K562 (cell line): ENCODE data around the gene NMRK1. TPM values are rescaled to one million over a fixed set of nuclear protein-coding genes. Genes with fewer than 3 reads are reported as not detected.

ENCODE experiments used
- CBFA2T2 ChIP-seq: fragments of 450-650 bp; conservative IDR thresholded peaks from 2 replicates; pipeline ENCODE4 v1.6.1; 2017; ENCODE audit warnings: mild to moderate bottlenecking
- CBX8 ChIP-seq: fragments of 200-600 bp; sonication (generic); IDR thresholded peaks from 2 replicates; pipeline ENCODE4 v1.6.1; 2012; ENCODE audit warnings: borderline replicate concordance, mixed run types, low read depth, mild to moderate bottlenecking, moderate library complexity, mixed read lengths, low read length, control low read depth, inconsistent platforms; ENCODE audit not compliant: poor library complexity, severe bottlenecking; ENCODE audit errors: extremely low read depth
- HDAC2 ChIP-seq: fragments of 450-650 bp; IDR thresholded peaks from 2 replicates; pipeline ENCODE4 v1.6.1; 2016; ENCODE audit warnings: mild to moderate bottlenecking
- KDM5B ChIP-seq: fragments of 200-600 bp; sonication (generic); IDR thresholded peaks from 2 replicates; pipeline ENCODE4 v1.6.1; 2012; ENCODE audit warnings: low read depth, mild to moderate bottlenecking, moderate library complexity, low read length, control low read depth, inconsistent platforms; ENCODE audit not compliant: insufficient replicate concordance
- NFE2 ChIP-seq: IDR thresholded peaks from 2 replicates; pipeline ENCODE4 v1.6.1; 2014; ENCODE audit warnings: antibody characterized with exemption, low read depth
- POLR3A ChIP-seq: IDR thresholded peaks from 2 replicates; pipeline ENCODE4 v1.6.1; 2011; ENCODE audit warnings: borderline replicate concordance, mild to moderate bottlenecking, moderate library complexity; ENCODE audit not compliant: insufficient read length, insufficient read depth; ENCODE audit errors: extremely low read depth
- PRMT5 ChIP-seq: sonication (generic); formaldehyde crosslinking; IDR thresholded peaks from 2 replicates; pipeline ENCODE4 v1.5.0; 2020; ENCODE audit warnings: missing genetic modification reagents
- STAT5B ChIP-seq: fragments of 250-450 bp; sonication (Bioruptor Pico); IDR thresholded peaks from 2 replicates; pipeline ENCODE4 v1.8.0; 2021; ENCODE audit warnings: mild to moderate bottlenecking, inconsistent platforms
- XRCC4 ChIP-seq: IDR thresholded peaks from one replicate; pipeline ENCODE4 v1.6.1; 2011; ENCODE audit not compliant: insufficient read depth, insufficient read length; ENCODE audit errors: extremely low read depth
- polyA plus RNA-seq, 8 experiments: library from polyadenylated mRNA; depleted of rRNA in 4 of 8; stranded (reverse) in 5 of 8; unstranded in 3 of 8; fragments of >200 nt; fragmentation: Nextera tagmentation in 2 of 8; fragmentation: Illumina TruSeq in 1 of 8; extraction: Ambion mirVana in 2 of 8; extraction: Trizol in 1 of 8; gene quantifications; 2 replicates each; pipeline versions ENCODE4 v1.2.1 to v1.2.3, GENCODE V29; 2011 to 2014; ENCODE audit warnings: inconsistent platforms in 1 of 8, missing spikeins in 1 of 8
- total RNA-seq, 7 experiments: library from RNA; depleted of rRNA in 6 of 7; stranded (reverse); fragments of >200 nt in 6 of 7; fragmentation: Illumina TruSeq in 2 of 7; extraction: Trizol in 2 of 7; gene quantifications; 2 replicates each; pipeline versions ENCODE4 v1.2.1 to v1.2.3, GENCODE V29; 2011 to 2021; ENCODE audit warnings: low replicate concordance in 1 of 7
- TF ChIP-seq, protein P1 (sequence below): sonication (generic); formaldehyde crosslinking; IDR thresholded peaks from 2 replicates; pipeline ENCODE4 v1.8.1; 2022; ENCODE audit warnings: missing genetic modification reagents
- TF ChIP-seq, protein P2 (sequence below), 3 experiments: fragments of 200-800 bp in 1 of 3; fragments of 250-450 bp in 1 of 3; fragments of 450-650 bp in 1 of 3; sonication (Bioruptor Pico) in 1 of 3; sonication (Bioruptor generic) in 1 of 3; formaldehyde crosslinking in 1 of 3; IDR thresholded peaks; 2 replicates each; pipeline versions ENCODE4 v1.6.1 to v1.8.0; 2016 to 2022; ENCODE audit warnings: mild to moderate bottlenecking in 2 of 3, missing genetic modification characterization in 2 of 3, missing compliant biosample characterization in 1 of 3, moderate library complexity in 1 of 3

Gene NMRK1
- total and polyA plus RNA-seq, 9 of the 15 experiments (the other 6 are each of a cell fraction or from before 2014, with no cell fraction given) = 1.1 to 3.5 (median 1.7) TPM

DNA sequence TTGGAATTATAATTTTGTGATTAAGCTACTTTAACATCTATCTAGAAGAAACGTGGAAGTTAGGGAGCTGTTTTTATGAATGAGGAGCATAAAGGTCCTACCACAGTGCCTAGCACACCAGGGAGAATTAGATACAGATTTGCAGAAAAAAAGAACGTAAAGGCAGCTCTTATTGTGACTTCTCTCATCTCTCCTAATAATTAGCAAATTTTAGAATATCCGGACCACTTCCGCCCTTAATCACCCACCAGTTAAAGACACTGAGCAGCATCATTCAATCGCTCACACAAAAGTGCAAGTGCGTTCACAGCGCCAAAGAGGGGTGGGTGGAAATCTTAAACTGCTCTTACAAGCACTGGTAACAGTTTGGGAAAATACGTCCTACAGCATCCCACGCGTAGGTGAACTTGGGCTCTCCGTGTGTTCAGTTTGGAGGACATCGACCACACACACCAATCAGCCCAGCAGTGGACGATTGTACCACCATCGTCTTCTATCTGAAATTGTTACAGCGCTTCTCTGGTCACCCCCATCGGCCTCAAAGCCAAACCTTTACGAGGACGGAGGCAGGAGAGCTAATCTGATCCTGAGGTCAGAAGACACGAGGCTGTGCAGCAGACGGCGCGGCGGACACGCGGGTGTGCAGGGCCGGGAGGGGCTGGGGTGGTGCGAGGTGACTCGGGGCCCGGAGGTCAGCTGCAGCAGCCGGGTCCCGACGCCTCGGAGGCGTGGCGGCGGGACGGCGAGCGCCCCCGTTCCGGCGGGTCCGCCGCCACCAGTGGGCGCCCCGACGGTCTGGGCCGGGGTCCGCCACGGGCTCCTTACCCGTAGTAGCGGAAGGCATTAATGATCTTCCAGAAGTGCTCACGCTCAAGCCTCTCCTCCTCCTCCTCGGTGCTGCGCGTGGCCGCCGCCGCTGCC is 60.5 kb downstream of the NMRK1 start (continued):
- TF ChIP-seq CBFA2T2 = no peak
- no peak for TF ChIP-seq NFE2
- no peak for TF ChIP-seq STAT5B (CRISPR knock-in tag)
- no peak for TF ChIP-seq POLR3A
- TF ChIP-seq XRCC4 = no peak
- TF ChIP-seq CBX8 = no peak
- TF ChIP-seq KDM5B = peak; percentile 11
- TF ChIP-seq, protein P1, sequence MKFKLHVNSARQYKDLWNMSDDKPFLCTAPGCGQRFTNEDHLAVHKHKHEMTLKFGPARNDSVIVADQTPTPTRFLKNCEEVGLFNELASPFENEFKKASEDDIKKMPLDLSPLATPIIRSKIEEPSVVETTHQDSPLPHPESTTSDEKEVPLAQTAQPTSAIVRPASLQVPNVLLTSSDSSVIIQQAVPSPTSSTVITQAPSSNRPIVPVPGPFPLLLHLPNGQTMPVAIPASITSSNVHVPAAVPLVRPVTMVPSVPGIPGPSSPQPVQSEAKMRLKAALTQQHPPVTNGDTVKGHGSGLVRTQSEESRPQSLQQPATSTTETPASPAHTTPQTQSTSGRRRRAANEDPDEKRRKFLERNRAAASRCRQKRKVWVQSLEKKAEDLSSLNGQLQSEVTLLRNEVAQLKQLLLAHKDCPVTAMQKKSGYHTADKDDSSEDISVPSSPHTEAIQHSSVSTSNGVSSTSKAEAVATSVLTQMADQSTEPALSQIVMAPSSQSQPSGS (CRISPR knock-in tag) = no peak
- TF ChIP-seq HDAC2 = no peak
- TF ChIP-seq, protein P2, sequence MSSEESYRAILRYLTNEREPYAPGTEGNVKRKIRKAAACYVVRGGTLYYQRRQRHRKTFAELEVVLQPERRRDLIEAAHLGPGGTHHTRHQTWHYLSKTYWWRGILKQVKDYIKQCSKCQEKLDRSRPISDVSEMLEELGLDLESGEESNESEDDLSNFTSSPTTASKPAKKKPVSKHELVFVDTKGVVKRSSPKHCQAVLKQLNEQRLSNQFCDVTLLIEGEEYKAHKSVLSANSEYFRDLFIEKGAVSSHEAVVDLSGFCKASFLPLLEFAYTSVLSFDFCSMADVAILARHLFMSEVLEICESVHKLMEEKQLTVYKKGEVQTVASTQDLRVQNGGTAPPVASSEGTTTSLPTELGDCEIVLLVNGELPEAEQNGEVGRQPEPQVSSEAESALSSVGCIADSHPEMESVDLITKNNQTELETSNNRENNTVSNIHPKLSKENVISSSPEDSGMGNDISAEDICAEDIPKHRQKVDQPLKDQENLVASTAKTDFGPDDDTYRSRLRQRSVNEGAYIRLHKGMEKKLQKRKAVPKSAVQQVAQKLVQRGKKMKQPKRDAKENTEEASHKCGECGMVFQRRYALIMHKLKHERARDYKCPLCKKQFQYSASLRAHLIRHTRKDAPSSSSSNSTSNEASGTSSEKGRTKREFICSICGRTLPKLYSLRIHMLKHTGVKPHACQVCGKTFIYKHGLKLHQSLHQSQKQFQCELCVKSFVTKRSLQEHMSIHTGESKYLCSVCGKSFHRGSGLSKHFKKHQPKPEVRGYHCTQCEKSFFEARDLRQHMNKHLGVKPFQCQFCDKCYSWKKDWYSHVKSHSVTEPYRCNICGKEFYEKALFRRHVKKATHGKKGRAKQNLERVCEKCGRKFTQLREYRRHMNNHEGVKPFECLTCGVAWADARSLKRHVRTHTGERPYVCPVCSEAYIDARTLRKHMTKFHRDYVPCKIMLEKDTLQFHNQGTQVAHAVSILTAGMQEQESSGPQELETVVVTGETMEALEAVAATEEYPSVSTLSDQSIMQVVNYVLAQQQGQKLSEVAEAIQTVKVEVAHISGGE (CRISPR knock-in tag; IDR thresholded peaks at IDR 0.05) = peak in 1 of 3 experiments; percentile 47; a peak in 1 of 6 replicates
- peak; percentile 83; the same call in 1 of the 2 replicates for TF ChIP-seq PRMT5 (CRISPR knock-in tag)
